Measurements from ENCODE around the gene ZEB1.

The ZEB1 gene

GRCh38 chr10:31318854-31319601, at the start of gene ZEB1:
Gene ZEB1 (plus strand): TSS chr10:31319216. CDS start chr10:31319235, 19 bp downstream.
- peak within 1 kb of the TSS; percentile 94 for H3K4me3 ChIP-seq (ENCODE audit: low read length)
- peak; percentile 53 for TF ChIP-seq CTCF (conservative IDR thresholded peaks at IDR 0.05; ENCODE audit: low read depth, low read length)
- DNase-seq (ENCODE audit: low read depth) = peak; percentile 84

GRCh38 chr10:31270954-31271353, 48.1 kb upstream of the ZEB1 start:
- no peak for DNase-seq (ENCODE audit: low read depth)
- TF ChIP-seq CTCF (conservative IDR thresholded peaks at IDR 0.05; ENCODE audit: low read depth, low read length) = no peak
- no peak overlapping the region for H3K4me3 ChIP-seq (ENCODE audit: low read length)

GRCh38 chr10:31272841-31273240, 46.2 kb upstream of the ZEB1 start:
- H3K4me3 ChIP-seq (ENCODE audit: low read length) = no peak overlapping the region
- no peak for DNase-seq (ENCODE audit: low read depth)
- TF ChIP-seq CTCF (conservative IDR thresholded peaks at IDR 0.05; ENCODE audit: low read depth, low read length) = no peak

- H3K4me3 ChIP-seq (ENCODE audit: low read length) = no peak overlapping the region
- DNase-seq (ENCODE audit: low read depth) = no peak
- TF ChIP-seq CTCF (conservative IDR thresholded peaks at IDR 0.05; ENCODE audit: low read depth, low read length) = no peak
Measured at GRCh38 chr10:31273789-31274188, 45.2 kb upstream of the ZEB1 start.

GRCh38 chr10:31274310-31274709, 44.7 kb upstream of the ZEB1 start:
- TF ChIP-seq CTCF (conservative IDR thresholded peaks at IDR 0.05; ENCODE audit: low read depth, low read length) = no peak
- DNase-seq (ENCODE audit: low read depth) = no peak
- no peak overlapping the region for H3K4me3 ChIP-seq (ENCODE audit: low read length)

GRCh38 chr10:31278279-31278941, 40.6 kb upstream of the ZEB1 start:
- no peak overlapping the region for H3K4me3 ChIP-seq (ENCODE audit: low read length)
- no peak for DNase-seq (ENCODE audit: low read depth)
- TF ChIP-seq CTCF (conservative IDR thresholded peaks at IDR 0.05; ENCODE audit: low read depth, low read length) = no peak

- DNase-seq (ENCODE audit: low read depth) = no peak
- no peak for TF ChIP-seq CTCF (conservative IDR thresholded peaks at IDR 0.05; ENCODE audit: low read depth, low read length)
- H3K4me3 ChIP-seq (ENCODE audit: low read length) = no peak overlapping the region
Measured at GRCh38 chr10:31280972-31281371, 38.0 kb upstream of the ZEB1 start.

Measured in retinal pigment epithelial cell (primary cell).